ENCODE results near the gene VDAC1. TPM values are rescaled to one million over a fixed set of nuclear protein-coding genes. Genes with fewer than 3 reads are reported as not detected.

The VDAC1 gene
- total RNA-seq, 4 donors from 2014 or later = 151 to 220 (median 188) TPM

- Histone ChIP-seq H3K9me3 (no peaks in the 10 kb centered on the region), H3K27me3 (no peaks in the 10 kb centered on the region), H3K4me3 (no peak overlapping the region), H3K36me3 (no peaks in the 10 kb centered on the region), H3K27ac (no peak overlapping the region), H3K4me1 (no peaks in the 10 kb centered on the region)
- no peak for TF ChIP-seq CTCF (IDR thresholded peaks at IDR 0.05)
- no peak for TF ChIP-seq POLR2A (IDR thresholded peaks at IDR 0.05)
- DNase-seq = no peak
- intact Hi-C loops (cut with DNase I) = no loop called here
- 63 to 97% methylated on average over 1 to 2 of the region's 2 CpGs for WGBS, 2 donors
These were observed 24.4 kb upstream of the VDAC1 start for GRCh38 chr5:134029156-134029555.

- DNase-seq = no peak
- Histone ChIP-seq H3K9me3 (no peaks in the 10 kb centered on the region), H3K27ac (no peak overlapping the region), H3K4me3 (no peak overlapping the region), H3K36me3 (no peaks in the 10 kb centered on the region), H3K4me1 (no peaks in the 10 kb centered on the region), H3K27me3 (no peaks in the 10 kb centered on the region)
- intact Hi-C loops (cut with DNase I) = no loop called here
- 87 to 96% methylated on average over 2 to 3 of the region's 3 CpGs for WGBS, 2 donors
- TF ChIP-seq CTCF (IDR thresholded peaks at IDR 0.05) = no peak
- TF ChIP-seq POLR2A (IDR thresholded peaks at IDR 0.05) = no peak
These were observed 23.7 kb upstream of the VDAC1 start for GRCh38 chr5:134028496-134028895.

GRCh38 chr5:134027288-134027615 is 22.5 kb upstream of the VDAC1 start:
- DNase-seq = no peak
- H3K4me1 ChIP-seq = no peaks in the 10 kb centered on the region
- no peaks in the 10 kb centered on the region for H3K36me3 ChIP-seq
- H3K27me3 ChIP-seq = no peaks in the 10 kb centered on the region
- H3K4me3 ChIP-seq = no peak overlapping the region
- no peaks in the 10 kb centered on the region for H3K9me3 ChIP-seq
- 95% methylated on average over 5 of the region's 5 CpGs; no CpG with 5 or more reads in 1 of the 2 donors for WGBS, 2 donors
- intact Hi-C loops (cut with DNase I) = no loop called here
- no peak overlapping the region for H3K27ac ChIP-seq
- TF ChIP-seq POLR2A (IDR thresholded peaks at IDR 0.05) = no peak
- TF ChIP-seq CTCF (IDR thresholded peaks at IDR 0.05) = no peak

- Histone ChIP-seq H3K4me1 (no peaks in the 10 kb centered on the region), H3K4me3 (no peak overlapping the region), H3K9me3 (no peaks in the 10 kb centered on the region), H3K36me3 (no peaks in the 10 kb centered on the region), H3K27me3 (no peaks in the 10 kb centered on the region), H3K27ac (no peak overlapping the region)
- intact Hi-C loops (cut with DNase I) = no loop called here
- no peak for DNase-seq
- TF ChIP-seq CTCF (IDR thresholded peaks at IDR 0.05) = peak in 4 of 6 experiments; percentile 24 to 57 (median 38)
- TF ChIP-seq POLR2A (IDR thresholded peaks at IDR 0.05) = no peak
- 52 to 60% methylated on average over 3 to 6 of the region's 6 CpGs for WGBS, 2 donors
These were observed 21.9 kb upstream of the VDAC1 start for GRCh38 chr5:134026521-134027287.

- H3K27ac ChIP-seq = no peak overlapping the region
- TF ChIP-seq CTCF (IDR thresholded peaks at IDR 0.05) = no peak
- TF ChIP-seq POLR2A (IDR thresholded peaks at IDR 0.05) = no peak
- intact Hi-C loops (cut with DNase I) = no loop called here
These were observed 21.0 kb upstream of the VDAC1 start for GRCh38 chr5:134025786-134026185.

More at GRCh38 chr5:134025786-134026185, 21.0 kb upstream of the VDAC1 start:
- Histone ChIP-seq H3K4me3 (no peak overlapping the region), H3K27me3 (no peaks in the 10 kb centered on the region), H3K9me3 (no peaks in the 10 kb centered on the region), H3K4me1 (peaks cover 0 to 1% (median 0%) of the 10 kb centered on the region in 3 donors), H3K36me3 (no peaks in the 10 kb centered on the region)
- WGBS, 2 donors = 83 to 100% methylated on average over 1 of the region's 5 CpGs
- no peak for DNase-seq

Measured in esophagus squamous epithelium (tissue), 5 donors.